ENCODE results near the gene YEATS4. TPM values are rescaled to one million over a fixed set of nuclear protein-coding genes. Genes with fewer than 3 reads are reported as not detected.
A peak's percentile ranks its signal among the peaks of the same experiment; 100 is the strongest.

YEATS4 gene
- total RNA-seq, 4 donors from 2014 or later, result 9.6 to 48.7 (median 16.6) TPM

DNA sequence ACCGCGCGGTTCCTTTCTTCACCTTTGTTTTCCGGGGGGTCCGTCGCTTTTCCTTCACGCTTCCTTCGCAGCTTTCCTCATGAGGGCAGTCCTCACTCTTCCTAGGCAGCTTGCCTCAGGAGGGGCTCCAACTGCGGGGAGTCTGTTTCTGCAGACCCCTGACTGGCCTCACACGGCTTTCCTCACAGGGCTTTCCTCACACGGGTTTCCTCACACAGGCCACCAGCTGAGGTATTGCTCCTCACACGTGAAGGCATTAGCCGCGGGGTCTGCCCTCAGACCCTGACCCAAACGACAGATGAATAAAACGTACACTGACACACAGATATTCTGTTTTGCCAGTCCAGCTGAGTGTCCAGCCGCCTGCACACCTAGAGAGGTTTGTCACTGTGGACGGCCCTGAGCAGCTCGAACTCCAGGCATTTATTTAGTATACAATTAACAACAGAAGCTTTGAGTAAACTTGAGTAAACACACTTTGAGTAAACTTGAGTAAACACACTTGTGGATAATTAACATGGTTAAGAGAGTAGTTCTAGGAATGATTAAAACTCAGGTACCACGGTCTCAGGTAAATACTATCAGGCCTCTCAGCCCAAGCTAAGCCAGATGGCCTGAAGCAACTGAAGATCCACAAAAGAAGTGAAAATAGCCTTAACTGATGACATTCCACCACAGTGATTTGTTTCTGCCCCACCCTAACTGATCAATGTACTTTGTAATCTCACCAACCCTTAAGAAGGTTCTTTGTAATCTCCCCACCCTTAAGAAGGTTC is 27.4 kb upstream of the YEATS4 start:
- Histone ChIP-seq H3K36me3 (no peaks in the 10 kb centered on the region), H3K27ac (no peak overlapping the region), H3K4me1 (peaks cover 0 to 18% (median 0%) of the 10 kb centered on the region in 3 donors), H3K4me3 (peak overlapping the region in 1 of 2 donors; percentile 51), H3K9me3 (no peaks in the 10 kb centered on the region), H3K27me3 (no peaks in the 10 kb centered on the region)
- ATAC-seq, result no peak
- TF ChIP-seq, protein P1, sequence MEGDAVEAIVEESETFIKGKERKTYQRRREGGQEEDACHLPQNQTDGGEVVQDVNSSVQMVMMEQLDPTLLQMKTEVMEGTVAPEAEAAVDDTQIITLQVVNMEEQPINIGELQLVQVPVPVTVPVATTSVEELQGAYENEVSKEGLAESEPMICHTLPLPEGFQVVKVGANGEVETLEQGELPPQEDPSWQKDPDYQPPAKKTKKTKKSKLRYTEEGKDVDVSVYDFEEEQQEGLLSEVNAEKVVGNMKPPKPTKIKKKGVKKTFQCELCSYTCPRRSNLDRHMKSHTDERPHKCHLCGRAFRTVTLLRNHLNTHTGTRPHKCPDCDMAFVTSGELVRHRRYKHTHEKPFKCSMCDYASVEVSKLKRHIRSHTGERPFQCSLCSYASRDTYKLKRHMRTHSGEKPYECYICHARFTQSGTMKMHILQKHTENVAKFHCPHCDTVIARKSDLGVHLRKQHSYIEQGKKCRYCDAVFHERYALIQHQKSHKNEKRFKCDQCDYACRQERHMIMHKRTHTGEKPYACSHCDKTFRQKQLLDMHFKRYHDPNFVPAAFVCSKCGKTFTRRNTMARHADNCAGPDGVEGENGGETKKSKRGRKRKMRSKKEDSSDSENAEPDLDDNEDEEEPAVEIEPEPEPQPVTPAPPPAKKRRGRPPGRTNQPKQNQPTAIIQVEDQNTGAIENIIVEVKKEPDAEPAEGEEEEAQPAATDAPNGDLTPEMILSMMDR (IDR thresholded peaks at IDR 0.05), result no peak
- TF ChIP-seq POLR2AphosphoS5 (IDR thresholded peaks at IDR 0.05) (no peak), POLR2A (IDR thresholded peaks at IDR 0.05) (no peak), EP300 (IDR thresholded peaks at IDR 0.05) (no peak)
- 54 to 66% methylated on average over 13 to 20 of the region's 20 CpGs for WGBS, 2 donors (ENCODE audit: low coverage in 1 of 2)

DNA sequence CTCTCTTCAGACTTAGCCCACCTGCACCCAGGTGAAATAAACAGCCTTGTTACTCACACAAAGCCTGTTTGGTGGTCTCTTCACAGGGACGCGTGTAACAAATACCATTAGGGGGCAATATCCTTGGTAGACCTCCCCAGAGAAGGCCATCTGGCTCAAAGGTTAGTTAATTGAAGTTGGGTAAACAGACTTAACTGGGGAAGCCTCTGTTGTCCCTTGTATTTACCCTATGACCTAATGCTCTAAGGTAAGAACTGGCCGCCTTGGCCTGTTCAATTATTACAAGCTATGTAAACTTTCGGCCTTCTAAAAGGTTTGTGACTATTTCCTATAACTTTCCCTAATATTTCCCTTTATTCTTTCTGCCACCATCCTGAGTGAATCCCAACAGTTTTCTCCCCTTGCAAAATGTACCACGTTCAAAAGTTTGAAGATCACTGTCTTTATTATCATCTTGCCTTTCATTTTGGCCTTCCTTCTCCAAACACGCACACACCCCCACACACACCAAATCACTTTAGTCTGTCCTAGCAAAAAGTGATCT is 26.7 kb upstream of the YEATS4 start:
- Histone ChIP-seq H3K27me3 (no peaks in the 10 kb centered on the region), H3K9me3 (no peaks in the 10 kb centered on the region), H3K4me1 (peaks cover 0 to 18% (median 0%) of the 10 kb centered on the region in 3 donors), H3K4me3 (no peak overlapping the region), H3K27ac (no peak overlapping the region), H3K36me3 (no peaks in the 10 kb centered on the region)
- ATAC-seq, result no peak
- TF ChIP-seq POLR2A (IDR thresholded peaks at IDR 0.05) (no peak), EP300 (IDR thresholded peaks at IDR 0.05) (no peak)
- 80 to 100% methylated on average over 2 to 6 of the region's 6 CpGs for WGBS, 2 donors (ENCODE audit: low coverage in 1 of 2)

DNA sequence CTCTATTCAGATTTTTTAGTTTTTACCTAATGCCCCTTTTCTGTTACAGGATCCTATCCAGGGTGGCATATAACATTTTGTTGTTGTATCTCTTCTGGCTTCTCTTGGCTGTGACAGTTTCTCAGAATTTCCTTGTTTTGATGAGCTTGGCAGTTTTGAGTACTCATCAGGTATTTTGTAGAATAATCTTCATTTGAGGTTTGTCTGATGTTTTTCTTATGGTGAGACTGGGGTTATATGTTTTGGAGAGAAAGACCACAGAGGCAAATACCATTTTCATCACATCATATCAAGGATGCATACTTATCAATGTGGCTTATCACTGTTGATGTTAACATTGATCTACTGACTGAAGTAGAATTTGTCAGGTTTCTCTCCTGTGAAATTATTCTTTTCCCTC is 25.4 kb upstream of the YEATS4 start:
- no peak overlapping the region for H3K4me3 ChIP-seq
- TF ChIP-seq, protein P1 (IDR thresholded peaks at IDR 0.05), result no peak
- no peak for TF ChIP-seq EP300 (IDR thresholded peaks at IDR 0.05)
- no peak for TF ChIP-seq POLR2AphosphoS5 (IDR thresholded peaks at IDR 0.05)
- no peak for TF ChIP-seq POLR2A (IDR thresholded peaks at IDR 0.05)
- H3K4me1 ChIP-seq, result peaks cover 0 to 18% (median 0%) of the 10 kb centered on the region in 3 donors
- no peaks in the 10 kb centered on the region for H3K27me3 ChIP-seq
- no peaks in the 10 kb centered on the region for H3K36me3 ChIP-seq
- no peaks in the 10 kb centered on the region for H3K9me3 ChIP-seq
- no peak overlapping the region for H3K27ac ChIP-seq
- no peak for ATAC-seq

DNA sequence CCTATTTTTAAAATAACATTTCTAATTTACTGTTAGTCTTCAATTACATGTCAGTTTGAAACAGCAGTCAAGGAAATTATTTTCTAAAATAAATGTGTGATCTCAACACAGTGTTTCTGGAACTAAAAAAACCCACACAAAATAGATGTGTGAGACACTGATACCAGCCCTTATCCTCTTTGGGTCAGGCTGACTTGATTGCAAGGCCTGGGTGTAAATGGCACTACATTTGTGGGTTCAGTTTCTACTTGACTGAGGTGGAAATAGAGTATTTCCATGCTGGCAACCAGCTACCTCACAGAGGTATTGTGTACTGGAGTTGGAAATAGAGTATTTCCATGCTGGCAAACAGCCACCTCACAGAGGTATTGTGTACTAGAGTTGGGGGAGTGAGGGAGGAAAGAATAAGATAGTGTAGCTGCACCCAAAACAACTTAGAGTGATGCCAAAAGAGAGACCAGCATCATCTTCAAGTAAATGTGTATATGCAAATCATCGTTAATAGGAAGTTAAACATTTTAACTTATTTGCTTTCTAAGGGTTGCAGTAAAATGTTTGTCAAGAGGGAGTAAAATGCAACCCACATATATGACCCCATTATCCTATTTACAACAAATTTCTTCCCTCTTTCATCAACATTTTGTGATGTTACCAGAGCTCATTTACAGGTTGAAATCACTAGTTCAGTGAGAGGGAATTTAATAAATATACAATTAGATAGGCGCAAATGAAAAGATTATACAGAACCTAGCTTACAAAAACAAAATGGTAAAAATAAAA is 22.0 kb upstream of the YEATS4 start:
- no peak overlapping the region for H3K27ac ChIP-seq
- no peaks in the 10 kb centered on the region for H3K9me3 ChIP-seq
- no peaks in the 10 kb centered on the region for H3K4me1 ChIP-seq
- no peaks in the 10 kb centered on the region for H3K36me3 ChIP-seq
- TF ChIP-seq POLR2A (IDR thresholded peaks at IDR 0.05), result no peak
- no peak for TF ChIP-seq POLR2AphosphoS5 (IDR thresholded peaks at IDR 0.05)
- TF ChIP-seq EP300 (IDR thresholded peaks at IDR 0.05), result no peak
- TF ChIP-seq, protein P1 (IDR thresholded peaks at IDR 0.05), result no peak
- WGBS, 2 donors (ENCODE audit: low coverage in 1 of 2), result 65 to 75% methylated on average over 1 to 2 of the region's 2 CpGs
- no peak for ATAC-seq
- no peak overlapping the region for H3K4me3 ChIP-seq
- no peaks in the 10 kb centered on the region for H3K27me3 ChIP-seq

DNA sequence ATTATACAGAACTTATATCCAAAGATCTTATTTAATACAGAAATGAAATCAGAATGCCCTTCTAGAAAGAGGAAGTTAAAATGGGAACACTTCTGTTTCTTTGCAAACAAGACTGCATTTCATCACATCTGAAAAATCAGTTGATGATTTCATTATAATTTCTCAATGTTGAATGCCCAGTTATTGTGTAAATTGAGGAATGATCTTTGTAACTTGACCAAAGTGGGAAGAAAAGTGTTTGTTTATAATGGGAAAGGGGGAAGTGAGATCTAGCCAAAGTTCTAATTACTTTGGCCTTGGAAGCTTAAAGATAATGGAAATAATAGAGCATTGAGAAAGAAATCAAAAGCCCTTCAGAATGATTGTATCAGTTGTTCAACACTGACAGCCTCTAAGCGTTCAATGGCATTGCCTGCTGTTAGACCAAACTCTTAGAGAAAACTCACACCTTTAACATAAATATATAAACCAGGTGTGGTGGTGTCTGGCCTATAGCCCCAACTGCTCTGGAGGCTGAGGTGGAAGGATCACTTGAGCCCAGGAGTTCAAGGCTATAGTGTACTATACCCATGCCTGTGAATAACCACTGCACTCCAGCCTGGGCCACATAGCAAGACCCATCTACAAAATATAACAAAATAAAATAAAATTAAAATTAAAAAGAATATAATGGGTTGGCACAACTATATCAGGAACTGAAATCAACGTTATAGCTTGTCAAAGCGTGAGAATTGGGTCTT is 21.3 kb upstream of the YEATS4 start:
- H3K4me1 ChIP-seq, result no peaks in the 10 kb centered on the region
- no peak overlapping the region for H3K4me3 ChIP-seq
- no peak for ATAC-seq
- TF ChIP-seq POLR2AphosphoS5 (IDR thresholded peaks at IDR 0.05) (no peak), POLR2A (IDR thresholded peaks at IDR 0.05) (no peak), EP300 (IDR thresholded peaks at IDR 0.05) (no peak)
- TF ChIP-seq, protein P1 (IDR thresholded peaks at IDR 0.05), result no peak
- 74 to 81% methylated on average over 3 of the region's 3 CpGs for WGBS, 2 donors (ENCODE audit: low coverage in 1 of 2)
- H3K27me3 ChIP-seq, result no peaks in the 10 kb centered on the region
- no peaks in the 10 kb centered on the region for H3K36me3 ChIP-seq
- no peak overlapping the region for H3K27ac ChIP-seq
- H3K9me3 ChIP-seq, result no peaks in the 10 kb centered on the region

Data from gastroesophageal sphincter (tissue), 4 donors.